Measurements from ENCODE around the gene SLC6A13. TPM values are rescaled to one million over a fixed set of nuclear protein-coding genes. Genes with fewer than 3 reads are reported as not detected.

SLC6A13 gene
- total RNA-seq, 1 donor = not detected

- peaks cover 24% of the 10 kb centered on the region for H3K4me1 ChIP-seq (ENCODE audit: insufficient read depth, low read length)
- H3K27me3 ChIP-seq (ENCODE audit: insufficient read depth, low read length) = peaks cover 19% of the 10 kb centered on the region
These were observed 53.8 kb downstream of the SLC6A13 start for GRCh38 chr12:208813-209212.

GRCh38 chr12:207804-208203, 54.8 kb downstream of the SLC6A13 start:
- H3K4me3 ChIP-seq (ENCODE audit: low read length) = no peak overlapping the region
- H3K27me3 ChIP-seq (ENCODE audit: insufficient read depth, low read length) = peaks cover 23% of the 10 kb centered on the region
- H3K4me1 ChIP-seq (ENCODE audit: insufficient read depth, low read length) = peaks cover 14% of the 10 kb centered on the region
- H3K9me3 ChIP-seq (ENCODE audit: low read depth, low read length) = no peaks in the 10 kb centered on the region

More at GRCh38 chr12:208813-209212, 53.8 kb downstream of the SLC6A13 start:
- Histone ChIP-seq H3K9me3 (ENCODE audit: low read depth, low read length) (no peaks in the 10 kb centered on the region), H3K4me3 (ENCODE audit: low read length) (no peak overlapping the region)

DNA sequence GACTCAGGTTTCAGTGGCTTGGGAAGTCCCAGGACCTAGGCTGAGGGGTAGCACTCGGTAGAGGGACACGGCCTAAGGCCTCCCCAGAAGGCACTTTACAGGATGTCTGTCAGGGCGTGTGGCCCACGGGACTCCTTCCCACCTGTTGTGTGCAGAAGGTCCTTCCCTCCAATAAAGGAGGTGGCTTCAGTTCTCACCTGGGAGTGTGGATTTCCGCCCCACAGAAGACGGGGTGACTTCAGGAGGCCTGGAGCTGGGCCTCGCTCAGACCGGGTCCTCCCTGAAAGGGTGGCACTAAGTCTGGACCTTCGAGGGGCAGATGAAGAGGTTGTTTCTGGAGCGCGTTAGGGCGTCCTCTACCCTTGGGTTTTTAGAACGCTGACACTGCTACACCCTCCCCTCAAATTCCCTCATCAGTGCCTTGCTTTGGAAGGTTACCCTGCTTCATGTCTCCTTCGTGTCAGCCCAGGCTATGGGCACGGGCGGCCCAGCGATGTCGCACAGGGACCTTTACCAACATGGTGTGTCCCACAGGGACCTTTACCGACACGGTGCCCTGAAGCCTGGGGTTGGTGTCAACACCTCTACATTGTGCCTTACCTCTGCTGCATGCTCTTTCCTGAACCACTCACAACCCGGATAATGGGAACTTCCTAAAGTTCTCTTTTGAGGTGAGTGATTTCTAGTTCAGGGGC, 55.7 kb downstream of the SLC6A13 start:
- Histone ChIP-seq H3K27me3 (ENCODE audit: insufficient read depth, low read length) (peaks cover 30% of the 10 kb centered on the region), H3K4me3 (ENCODE audit: low read length) (no peak overlapping the region), H3K9me3 (ENCODE audit: low read depth, low read length) (no peaks in the 10 kb centered on the region), H3K4me1 (ENCODE audit: insufficient read depth, low read length) (peaks cover 6% of the 10 kb centered on the region)

DNA sequence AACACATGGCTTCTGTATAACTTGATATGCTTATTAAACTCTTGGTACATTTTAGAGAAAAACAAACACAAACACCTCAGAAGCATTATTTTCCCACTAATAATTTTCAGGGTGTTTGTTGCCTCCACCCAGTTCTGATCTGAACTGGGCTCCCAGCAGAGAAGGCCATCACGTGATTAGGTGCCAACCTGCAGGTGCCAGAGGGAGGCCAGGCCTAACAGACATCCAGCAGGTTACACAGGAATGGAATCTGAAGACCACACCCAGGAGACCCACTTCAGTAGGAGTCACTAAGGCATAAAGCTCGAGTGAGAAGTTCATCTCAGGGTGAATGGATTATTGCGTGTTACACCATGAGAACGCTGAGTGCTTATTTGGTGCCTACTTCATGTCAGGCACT, 57.6 kb downstream of the SLC6A13 start:
- H3K4me3 ChIP-seq (ENCODE audit: low read length) = no peak overlapping the region

GRCh38 chr12:204261-204678, 58.4 kb downstream of the SLC6A13 start:
- no peak overlapping the region for H3K4me3 ChIP-seq (ENCODE audit: low read length)
- H3K9me3 ChIP-seq (ENCODE audit: low read depth, low read length) = no peaks in the 10 kb centered on the region
- no peaks in the 10 kb centered on the region for H3K4me1 ChIP-seq (ENCODE audit: insufficient read depth, low read length)
- H3K27me3 ChIP-seq (ENCODE audit: insufficient read depth, low read length) = peaks cover 30% of the 10 kb centered on the region

More for the DNA sequence above, 57.6 kb downstream of the SLC6A13 start:
- Histone ChIP-seq H3K9me3 (ENCODE audit: low read depth, low read length) (no peaks in the 10 kb centered on the region), H3K27me3 (ENCODE audit: insufficient read depth, low read length) (peaks cover 30% of the 10 kb centered on the region), H3K4me1 (ENCODE audit: insufficient read depth, low read length) (no peaks in the 10 kb centered on the region)

- Histone ChIP-seq H3K27me3 (ENCODE audit: insufficient read depth, low read length) (peaks cover 30% of the 10 kb centered on the region), H3K9me3 (ENCODE audit: low read depth, low read length) (no peaks in the 10 kb centered on the region), H3K4me1 (ENCODE audit: insufficient read depth, low read length) (no peaks in the 10 kb centered on the region), H3K4me3 (ENCODE audit: low read length) (no peak overlapping the region)
These were observed 59.0 kb downstream of the SLC6A13 start for GRCh38 chr12:203462-204260.

- Histone ChIP-seq H3K4me1 (ENCODE audit: insufficient read depth, low read length) (no peaks in the 10 kb centered on the region), H3K9me3 (ENCODE audit: low read depth, low read length) (no peaks in the 10 kb centered on the region), H3K4me3 (ENCODE audit: low read length) (no peak overlapping the region), H3K27me3 (ENCODE audit: insufficient read depth, low read length) (peaks cover 30% of the 10 kb centered on the region)
These were observed 59.6 kb downstream of the SLC6A13 start for GRCh38 chr12:203074-203461.

DNA sequence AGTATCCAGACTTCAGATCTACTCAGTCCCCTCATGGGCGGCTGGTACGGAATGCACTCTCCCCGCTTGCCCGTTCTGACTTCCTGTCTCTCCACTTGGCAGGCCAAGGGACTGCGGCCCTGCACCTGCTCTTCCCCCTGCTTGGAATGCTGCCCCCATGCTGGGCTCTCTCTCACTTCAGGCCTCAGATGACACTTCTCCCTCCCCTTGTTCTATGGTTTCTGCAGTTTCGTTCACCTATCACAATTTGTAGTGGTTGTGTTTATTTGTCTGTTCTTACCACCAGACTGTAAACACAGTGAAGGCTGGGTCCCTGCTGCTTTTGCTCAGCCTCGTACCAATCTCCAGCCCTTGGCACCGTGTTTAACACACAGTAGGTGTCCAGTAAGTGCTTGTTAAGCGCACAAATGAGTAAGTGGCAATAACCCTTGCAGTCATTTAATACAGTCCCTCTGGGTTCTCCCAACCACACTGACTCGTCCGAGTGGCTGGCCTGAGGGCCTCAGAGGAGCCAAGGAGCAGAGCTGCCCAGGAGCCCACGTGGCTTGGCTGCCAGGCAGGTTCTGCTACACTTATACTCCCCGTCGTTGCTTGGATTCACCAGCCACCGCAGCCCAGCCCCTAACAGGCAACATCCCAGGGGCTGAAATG, 60.4 kb downstream of the SLC6A13 start:
- Histone ChIP-seq H3K4me1 (ENCODE audit: insufficient read depth, low read length) (no peaks in the 10 kb centered on the region), H3K27me3 (ENCODE audit: insufficient read depth, low read length) (peaks cover 30% of the 10 kb centered on the region), H3K4me3 (ENCODE audit: low read length) (no peak overlapping the region), H3K9me3 (ENCODE audit: low read depth, low read length) (no peaks in the 10 kb centered on the region)

DNA sequence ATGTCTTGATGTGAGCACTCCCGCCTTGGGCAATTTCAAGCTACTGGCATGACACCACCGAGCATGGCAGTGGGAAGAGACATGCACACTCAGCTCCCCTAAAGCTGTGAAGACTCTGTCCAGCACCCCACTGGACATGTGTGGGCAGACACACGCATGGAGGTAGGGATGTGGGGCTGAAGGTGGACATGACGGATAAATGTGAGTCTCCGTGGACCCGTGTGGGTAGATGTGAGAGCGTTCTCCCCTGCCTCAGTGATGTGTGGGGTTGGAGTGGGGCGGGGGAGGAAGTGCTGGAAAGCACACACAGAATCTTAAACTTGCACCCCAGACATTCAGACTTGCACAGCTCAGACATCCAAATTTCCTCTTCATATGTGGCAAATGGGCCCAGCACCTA, 61.3 kb downstream of the SLC6A13 start:
- peaks cover 30% of the 10 kb centered on the region for H3K27me3 ChIP-seq (ENCODE audit: insufficient read depth, low read length)
- H3K9me3 ChIP-seq (ENCODE audit: low read depth, low read length) = no peaks in the 10 kb centered on the region
- no peak overlapping the region for H3K4me3 ChIP-seq (ENCODE audit: low read length)
- H3K4me1 ChIP-seq (ENCODE audit: insufficient read depth, low read length) = no peaks in the 10 kb centered on the region

GRCh38 chr12:198705-199104, 63.9 kb downstream of the SLC6A13 start:
- Histone ChIP-seq H3K9me3 (ENCODE audit: low read depth, low read length) (no peaks in the 10 kb centered on the region), H3K27me3 (ENCODE audit: insufficient read depth, low read length) (peaks cover 10% of the 10 kb centered on the region), H3K4me3 (ENCODE audit: low read length) (no peak overlapping the region), H3K4me1 (ENCODE audit: insufficient read depth, low read length) (no peaks in the 10 kb centered on the region)

- no peak overlapping the region for H3K4me3 ChIP-seq (ENCODE audit: low read length)
- no peaks in the 10 kb centered on the region for H3K4me1 ChIP-seq (ENCODE audit: insufficient read depth, low read length)
- H3K9me3 ChIP-seq (ENCODE audit: low read depth, low read length) = no peaks in the 10 kb centered on the region
- H3K27me3 ChIP-seq (ENCODE audit: insufficient read depth, low read length) = peaks cover 10% of the 10 kb centered on the region
These were observed 64.5 kb downstream of the SLC6A13 start for GRCh38 chr12:197911-198695.

DNA sequence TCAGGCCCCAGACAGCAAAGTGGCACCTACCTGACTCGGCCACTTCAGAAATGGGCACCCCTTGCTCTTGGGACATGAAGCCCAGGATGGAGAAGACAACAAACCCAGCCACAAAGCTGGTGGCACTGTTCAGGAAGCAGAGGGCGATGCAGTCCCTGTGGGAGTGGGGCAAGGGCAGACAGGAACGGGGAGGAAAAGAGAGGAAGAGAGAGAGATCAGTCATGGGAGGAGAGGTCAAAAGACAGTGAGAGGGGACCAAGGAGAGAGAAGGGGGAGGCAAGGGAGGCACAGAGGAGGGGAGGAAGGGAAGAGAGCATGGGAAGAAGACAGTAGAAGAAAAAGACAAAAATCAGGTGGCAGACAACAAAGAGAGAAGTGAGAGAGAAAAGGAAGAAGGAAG, 65.3 kb downstream of the SLC6A13 start:
- no peaks in the 10 kb centered on the region for H3K9me3 ChIP-seq (ENCODE audit: low read depth, low read length)
- no peaks in the 10 kb centered on the region for H3K4me1 ChIP-seq (ENCODE audit: insufficient read depth, low read length)
- H3K4me3 ChIP-seq (ENCODE audit: low read length) = no peak overlapping the region
- H3K27me3 ChIP-seq (ENCODE audit: insufficient read depth, low read length) = peaks cover 3% of the 10 kb centered on the region

GRCh38 chr12:196436-196835, 66.2 kb downstream of the SLC6A13 start:
- H3K4me3 ChIP-seq (ENCODE audit: low read length) = no peak overlapping the region
- no peaks in the 10 kb centered on the region for H3K27me3 ChIP-seq (ENCODE audit: insufficient read depth, low read length)
- H3K4me1 ChIP-seq (ENCODE audit: insufficient read depth, low read length) = no peaks in the 10 kb centered on the region
- H3K9me3 ChIP-seq (ENCODE audit: low read depth, low read length) = no peaks in the 10 kb centered on the region

- Histone ChIP-seq H3K4me3 (ENCODE audit: low read length) (no peak overlapping the region), H3K27me3 (ENCODE audit: insufficient read depth, low read length) (no peaks in the 10 kb centered on the region), H3K4me1 (ENCODE audit: insufficient read depth, low read length) (no peaks in the 10 kb centered on the region), H3K9me3 (ENCODE audit: low read depth, low read length) (no peaks in the 10 kb centered on the region)
These were observed 66.7 kb downstream of the SLC6A13 start for GRCh38 chr12:195951-196350.

- Histone ChIP-seq H3K9me3 (ENCODE audit: low read depth, low read length) (no peaks in the 10 kb centered on the region), H3K4me1 (ENCODE audit: insufficient read depth, low read length) (no peaks in the 10 kb centered on the region), H3K4me3 (ENCODE audit: low read length) (no peak overlapping the region), H3K27me3 (ENCODE audit: insufficient read depth, low read length) (no peaks in the 10 kb centered on the region)
These were observed 67.5 kb downstream of the SLC6A13 start for GRCh38 chr12:195156-195555.

Data from mononuclear cell (primary cell).